WTC11 (cell line): ENCODE data around the gene AKR1C4. TPM values are rescaled to one million over a fixed set of nuclear protein-coding genes. Genes with fewer than 3 reads are reported as not detected.

Experiments
- ATAC-seq: fragments of 200-7000 bp; cut with Tn5 transposase; 2 replicates; pipeline ENCODE4 v1.10.0; 2021; ENCODE audit warnings: mild to moderate bottlenecking, moderate library complexity
- CTCF ChIA-PET: fragments of 300-600 bp; sonication (Branson Sonifier 250); formaldehyde crosslinking; loops from one replicate; lab custom pipeline; 2021; ENCODE audit warnings: antibody characterized with exemption; lab: Charles Lee
- POLR2A ChIA-PET: fragments of 350-600 bp; sonication (Branson Sonifier 250); formaldehyde crosslinking; loops from one replicate; lab custom pipeline; 2021; ENCODE audit warnings: antibody characterized with exemption; lab: Charles Lee
- DNase-seq: peaks from one replicate; pipeline ENCODE4 v3.0.0; 2021; ENCODE audit warnings: low spot score
- H3K27ac Mint-ChIP-seq: 2 replicates; pipeline ENCODE4 v1.8.0; 2021; ENCODE audit warnings: mixed read lengths
- H3K27me3 Mint-ChIP-seq: 2 replicates; pipeline ENCODE4 v1.8.0; 2021; ENCODE audit warnings: low read depth, mild to moderate bottlenecking, moderate library complexity, mixed read lengths
- H3K36me3 Mint-ChIP-seq: 2 replicates; pipeline ENCODE4 v1.8.0; 2021; ENCODE audit warnings: mixed read lengths
- H3K4me1 Mint-ChIP-seq: 2 replicates; pipeline ENCODE4 v1.8.0; 2022; ENCODE audit warnings: mixed read lengths
- H3K4me3 Mint-ChIP-seq: 2 replicates; pipeline ENCODE4 v1.8.0; 2021; ENCODE audit warnings: mild to moderate bottlenecking, moderate library complexity, mixed read lengths
- H3K9me3 Mint-ChIP-seq: 2 replicates; pipeline ENCODE4 v1.8.0; 2021; ENCODE audit warnings: mixed read lengths
- AFF4 ChIP-seq: sonication (generic); formaldehyde crosslinking; IDR thresholded peaks from 2 replicates; pipeline ENCODE4 v1.8.1; 2023; ENCODE audit warnings: mild to moderate bottlenecking, missing genetic modification reagents, borderline replicate concordance
- ARID4B ChIP-seq: sonication (generic); formaldehyde crosslinking; IDR thresholded peaks from 2 replicates; pipeline ENCODE4 v1.8.0; 2023; ENCODE audit warnings: missing genetic modification reagents, mild to moderate bottlenecking, borderline replicate concordance
- CBFB ChIP-seq: sonication (generic); formaldehyde crosslinking; IDR thresholded peaks from 2 replicates; pipeline ENCODE4 v1.8.1; 2022; ENCODE audit warnings: mild to moderate bottlenecking, low read depth, missing genetic modification reagents
- CDX4 ChIP-seq: fragments of 250-450 bp; sonication (Bioruptor Pico); IDR thresholded peaks from 2 replicates; pipeline ENCODE4 v1.9.0; 2021; ENCODE audit warnings: moderate library complexity, mild to moderate bottlenecking, inconsistent platforms, borderline replicate concordance
- CREM ChIP-seq: sonication (generic); formaldehyde crosslinking; IDR thresholded peaks from 2 replicates; pipeline ENCODE4 v1.8.1; 2022; ENCODE audit warnings: mild to moderate bottlenecking, missing genetic modification reagents, moderate library complexity
- ELF4 ChIP-seq: sonication (generic); formaldehyde crosslinking; IDR thresholded peaks from 2 replicates; pipeline ENCODE4 v1.8.1; 2022; ENCODE audit warnings: low read depth, mild to moderate bottlenecking, moderate library complexity, missing genetic modification reagents
- ESRRA ChIP-seq: sonication (generic); formaldehyde crosslinking; IDR thresholded peaks from 2 replicates; pipeline ENCODE4 v1.8.1; 2022; ENCODE audit warnings: mild to moderate bottlenecking, missing genetic modification reagents, borderline replicate concordance
- FOXJ3 ChIP-seq: sonication (generic); formaldehyde crosslinking; IDR thresholded peaks from 2 replicates; pipeline ENCODE4 v1.9.0; 2021; ENCODE audit warnings: missing genetic modification reagents, mild to moderate bottlenecking, borderline replicate concordance
- GABPB1 ChIP-seq: sonication (generic); formaldehyde crosslinking; IDR thresholded peaks from 2 replicates; pipeline ENCODE4 v1.8.1; 2023; ENCODE audit warnings: mild to moderate bottlenecking, missing genetic modification reagents
- HMGA2 ChIP-seq: fragments of 250-450 bp; sonication (Bioruptor Pico); IDR thresholded peaks from 2 replicates; pipeline ENCODE4 v1.4.0; 2021; ENCODE audit warnings: mild to moderate bottlenecking, moderate library complexity
- MAX ChIP-seq: sonication (generic); formaldehyde crosslinking; IDR thresholded peaks from 2 replicates; pipeline ENCODE4 v1.8.0; 2022; ENCODE audit warnings: mild to moderate bottlenecking, missing genetic modification reagents
- MLX ChIP-seq: sonication (generic); formaldehyde crosslinking; IDR thresholded peaks from 2 replicates; pipeline ENCODE4 v1.8.1; 2023; ENCODE audit warnings: mild to moderate bottlenecking, missing genetic modification reagents, moderate library complexity
- NR2C2 ChIP-seq: sonication (generic); formaldehyde crosslinking; IDR thresholded peaks from 2 replicates; pipeline ENCODE4 v1.8.0; 2022; ENCODE audit warnings: mild to moderate bottlenecking, missing genetic modification reagents
- PRDM15 ChIP-seq: sonication (generic); formaldehyde crosslinking; IDR thresholded peaks from 2 replicates; pipeline ENCODE4 v1.8.0; 2022; ENCODE audit warnings: missing genetic modification reagents
- PRRX2 ChIP-seq: fragments of 250-450 bp; sonication (Bioruptor Pico); IDR thresholded peaks from 2 replicates; pipeline ENCODE4 v1.8.0; 2021; ENCODE audit warnings: mild to moderate bottlenecking
- TP53 ChIP-seq: sonication (generic); formaldehyde crosslinking; IDR thresholded peaks from 2 replicates; pipeline ENCODE4 v1.8.1; 2023; ENCODE audit warnings: mild to moderate bottlenecking, missing genetic modification reagents
- ZNF671 ChIP-seq: fragments of 250-450 bp; sonication (Bioruptor Pico); IDR thresholded peaks from 2 replicates; pipeline ENCODE4 v1.8.0; 2021; ENCODE audit warnings: mild to moderate bottlenecking
- total RNA-seq: library from RNA; stranded (reverse); gene quantifications from 3 replicates; pipeline ENCODE4 v1.2.3, GENCODE V29; 2021

AKR1C4 gene
- total RNA-seq, 1 experiment from 2014 or later = not detected

- Mint-ChIP-seq H3K27ac (no peak overlapping the region), H3K4me3 (no peak overlapping the region), H3K9me3 (peaks cover 24% of the 10 kb centered on the region), H3K4me1 (peaks cover 7% of the 10 kb centered on the region), H3K36me3 (peaks cover 3% of the 10 kb centered on the region; the same call in 1 of the 2 replicates), H3K27me3 (no peaks in the 10 kb centered on the region; the same call in 1 of the 2 replicates)
- ChIA-PET CTCF (no interaction called here), POLR2A (no interaction called here)
- DNase-seq (no peak), ATAC-seq (no peak)
- TF ChIP-seq CDX4 (no peak), GABPB1 (0 out of 2 replicates have a peak, but pooled peaks have one; percentile 47), ZNF671 (CRISPR knock-in tag) (no peak), PRDM15 (CRISPR knock-in tag) (no peak), ESRRA (CRISPR knock-in tag) (no peak), ELF4 (CRISPR knock-in tag) (no peak)
These were observed 46.9 kb downstream of the AKR1C4 start for GRCh38 chr10:5243521-5243987.

GRCh38 chr10:5252177-5253037, 55.8 kb downstream of the AKR1C4 start:
- Mint-ChIP-seq H3K36me3 (no peaks in the 10 kb centered on the region; the same call in 1 of the 2 replicates), H3K9me3 (peaks cover 7% of the 10 kb centered on the region), H3K27me3 (peaks cover 3% of the 10 kb centered on the region; the same call in 1 of the 2 replicates), H3K4me3 (no peak overlapping the region), H3K27ac (no peak overlapping the region), H3K4me1 (peaks cover 9% of the 10 kb centered on the region)
- ChIA-PET POLR2A (no interaction called here), CTCF (no interaction called here)
- peak; percentile 99 for ATAC-seq
- peak; percentile 39 for DNase-seq
- TF ChIP-seq HMGA2 (no peak), ARID4B (CRISPR knock-in tag) (no peak), MAX (CRISPR knock-in tag) (no peak), NR2C2 (CRISPR knock-in tag) (no peak), AFF4 (CRISPR knock-in tag) (no peak), MLX (CRISPR knock-in tag) (no peak), ELF4 (CRISPR knock-in tag) (no peak), PRRX2 (CRISPR knock-in tag) (no peak), CBFB (CRISPR knock-in tag) (no peak), ESRRA (CRISPR knock-in tag) (no peak), FOXJ3 (CRISPR knock-in tag) (no peak), CREM (CRISPR knock-in tag) (no peak), GABPB1 (no peak), TP53 (CRISPR knock-in tag) (no peak)
